Loucy (cell line): Measurements from ENCODE around the gene CHD6.

Experiments used
- H2AFZ ChIP-seq: fragments of 200-600 bp; sonication (generic); 2 replicates; pipeline ENCODE4 v1.6.0; 2016; ENCODE audit warnings: antibody characterized with exemption, mild to moderate bottlenecking, low read length, moderate library complexity
- H3F3A ChIP-seq: fragments of 200-600 bp; 2 replicates; pipeline ENCODE4 v1.6.0; 2016; ENCODE audit warnings: antibody characterized with exemption, low read depth, mild to moderate bottlenecking
- H3K27me3 ChIP-seq: fragments of 200-600 bp; sonication (generic); 2 replicates; pipeline ENCODE4 v1.6.1; 2014; ENCODE audit warnings: low read length, mild to moderate bottlenecking; ENCODE audit not compliant: insufficient read depth, poor library complexity, severe bottlenecking
- H3K36me3 ChIP-seq: fragments of 200-600 bp; sonication (generic); 2 replicates; pipeline ENCODE4 v1.6.1; 2016; ENCODE audit warnings: low read length; ENCODE audit not compliant: insufficient read depth
- H3K4me1 ChIP-seq: fragments of 200-600 bp; sonication (generic); 2 replicates; pipeline ENCODE4 v1.5.1; 2014; ENCODE audit warnings: low read length, mild to moderate bottlenecking; ENCODE audit not compliant: insufficient read depth, poor library complexity, severe bottlenecking
- H3K4me2 ChIP-seq: fragments of 200-600 bp; sonication (generic); 2 replicates; pipeline ENCODE4 v1.6.0; 2014; ENCODE audit warnings: antibody characterized with exemption, low read length, low read depth, mild to moderate bottlenecking; ENCODE audit not compliant: poor library complexity, severe bottlenecking
- H3K4me3 ChIP-seq: fragments of 200-600 bp; sonication (generic); 2 replicates; pipeline ENCODE4 v1.5.1; 2014; ENCODE audit warnings: low read length, mild to moderate bottlenecking, mixed read lengths; ENCODE audit not compliant: poor library complexity, severe bottlenecking
- H3K79me2 ChIP-seq: fragments of 200-600 bp; sonication (generic); 2 replicates; pipeline ENCODE4 v1.6.1; 2014; ENCODE audit warnings: low read length; ENCODE audit not compliant: insufficient read depth
- H3K9ac ChIP-seq: fragments of 200-600 bp; sonication (generic); 2 replicates; pipeline ENCODE4 v1.6.0; 2014; ENCODE audit warnings: mild to moderate bottlenecking, low read depth, low read length, moderate library complexity; ENCODE audit not compliant: poor library complexity, severe bottlenecking
- H3K9me2 ChIP-seq: fragments of 200-600 bp; sonication (generic); replicated peaks from 2 replicates; pipeline ENCODE4 v1.6.1; 2016; ENCODE audit warnings: low read depth, low read length, mixed read lengths
- H3K9me3 ChIP-seq: fragments of 200-600 bp; sonication (generic); 2 replicates; pipeline ENCODE4 v1.6.1; 2014; ENCODE audit warnings: mild to moderate bottlenecking, antibody characterized with exemption, low read length, low read depth; ENCODE audit not compliant: insufficient read depth
- H4K20me1 ChIP-seq: fragments of 200-600 bp; sonication (generic); 2 replicates; pipeline ENCODE4 v1.6.0; 2014; ENCODE audit warnings: antibody characterized with exemption, low read length, mild to moderate bottlenecking; ENCODE audit not compliant: insufficient read depth, poor library complexity, severe bottlenecking
- CTCF ChIP-seq: fragments of 200-600 bp; sonication (generic); conservative IDR thresholded peaks from 2 replicates; pipeline ENCODE4 v1.5.1; 2014; ENCODE audit warnings: mild to moderate bottlenecking, antibody characterized with exemption, low read length
- EZH2phosphoT487 ChIP-seq: fragments of 200-600 bp; IDR thresholded peaks from 2 replicates; pipeline ENCODE4 v1.6.1; 2018; ENCODE audit warnings: antibody characterized with exemption, mild to moderate bottlenecking, moderate library complexity, borderline replicate concordance

Gene CHD6

GRCh38 chr20:41479113-41479512, 139.1 kb downstream of the CHD6 start:
- no peak overlapping the region for H3K4me3 ChIP-seq
- no peaks in the 10 kb centered on the region for H4K20me1 ChIP-seq
- TF ChIP-seq EZH2phosphoT487: no peak
- H3K9me2 ChIP-seq: no peaks in the 10 kb centered on the region
- no peaks in the 10 kb centered on the region; the same call in 1 of the 2 replicates for H3F3A ChIP-seq
- no peaks in the 10 kb centered on the region for H3K79me2 ChIP-seq
- H3K36me3 ChIP-seq: peaks cover 27% of the 10 kb centered on the region; the same call in 1 of the 2 replicates
- no peak overlapping the region for H3K4me2 ChIP-seq
- no peak overlapping the region for H2AFZ ChIP-seq
- H3K4me1 ChIP-seq: peaks cover 12% of the 10 kb centered on the region
- no peaks in the 10 kb centered on the region for H3K9me3 ChIP-seq
- no peaks in the 10 kb centered on the region for H3K27me3 ChIP-seq
- no peak overlapping the region for H3K9ac ChIP-seq

GRCh38 chr20:41478026-41478425, 140.2 kb downstream of the CHD6 start:
- no peaks in the 10 kb centered on the region; the same call in 1 of the 2 replicates for H3F3A ChIP-seq

GRCh38 chr20:41476446-41476845, 141.7 kb downstream of the CHD6 start:
- Histone ChIP-seq H2AFZ (no peak overlapping the region), H3K4me2 (no peak overlapping the region), H3K9ac (no peak overlapping the region), H3K79me2 (no peaks in the 10 kb centered on the region), H4K20me1 (no peaks in the 10 kb centered on the region), H3K9me2 (no peaks in the 10 kb centered on the region), H3K4me1 (peaks cover 12% of the 10 kb centered on the region), H3F3A (no peaks in the 10 kb centered on the region; the same call in 1 of the 2 replicates), H3K9me3 (no peaks in the 10 kb centered on the region), H3K4me3 (no peak overlapping the region), H3K27me3 (no peaks in the 10 kb centered on the region), H3K36me3 (peaks cover 30% of the 10 kb centered on the region; the same call in 1 of the 2 replicates)
- no peak for TF ChIP-seq EZH2phosphoT487
- no peak for TF ChIP-seq CTCF

More at GRCh38 chr20:41478026-41478425, 140.2 kb downstream of the CHD6 start:
- no peaks in the 10 kb centered on the region for H3K79me2 ChIP-seq
- H3K4me1 ChIP-seq: peaks cover 12% of the 10 kb centered on the region
- H4K20me1 ChIP-seq: no peaks in the 10 kb centered on the region
- no peak overlapping the region for H2AFZ ChIP-seq
- no peaks in the 10 kb centered on the region for H3K9me2 ChIP-seq
- TF ChIP-seq CTCF (no peak), EZH2phosphoT487 (no peak)
- no peaks in the 10 kb centered on the region for H3K9me3 ChIP-seq
- no peak overlapping the region for H3K9ac ChIP-seq
- H3K4me3 ChIP-seq: no peak overlapping the region
- H3K27me3 ChIP-seq: no peaks in the 10 kb centered on the region
- H3K36me3 ChIP-seq: peaks cover 23% of the 10 kb centered on the region; the same call in 1 of the 2 replicates
- no peak overlapping the region for H3K4me2 ChIP-seq

- Histone ChIP-seq H2AFZ (no peak overlapping the region), H3K27me3 (no peaks in the 10 kb centered on the region), H3K79me2 (no peaks in the 10 kb centered on the region), H3K4me3 (no peak overlapping the region), H3K36me3 (peaks cover 30% of the 10 kb centered on the region; the same call in 1 of the 2 replicates), H3K4me2 (no peak overlapping the region), H3K9ac (no peak overlapping the region), H3K9me3 (no peaks in the 10 kb centered on the region), H3F3A (no peaks in the 10 kb centered on the region; the same call in 1 of the 2 replicates), H3K4me1 (peaks cover 12% of the 10 kb centered on the region), H4K20me1 (no peaks in the 10 kb centered on the region), H3K9me2 (no peaks in the 10 kb centered on the region)
- TF ChIP-seq CTCF (no peak), EZH2phosphoT487 (no peak)
Measured at GRCh38 chr20:41476013-41476441, 142.2 kb downstream of the CHD6 start.
